Left kidney (tissue), 2 donors: ENCODE measurements around the gene MRC2. TPM values are rescaled to one million over a fixed set of nuclear protein-coding genes. Genes with fewer than 3 reads are reported as not detected.

Source experiments
- DNase-seq: peaks from one replicate; pipeline ENCODE4 v3.0.0-alpha.2; 2013
- polyA plus RNA-seq: library from polyadenylated mRNA; unstranded; fragments of 120-200 nt; gene quantifications from one replicate; pipeline ENCODE4 v1.2.1, GENCODE V29; 2013; ENCODE audit not compliant: insufficient read length

The MRC2 gene
- polyA plus RNA-seq, 1 donor = 54.6 TPM

GRCh38 chr17:62701706-62702085 is 74.2 kb downstream of the MRC2 start:
- no peak for DNase-seq

DNA sequence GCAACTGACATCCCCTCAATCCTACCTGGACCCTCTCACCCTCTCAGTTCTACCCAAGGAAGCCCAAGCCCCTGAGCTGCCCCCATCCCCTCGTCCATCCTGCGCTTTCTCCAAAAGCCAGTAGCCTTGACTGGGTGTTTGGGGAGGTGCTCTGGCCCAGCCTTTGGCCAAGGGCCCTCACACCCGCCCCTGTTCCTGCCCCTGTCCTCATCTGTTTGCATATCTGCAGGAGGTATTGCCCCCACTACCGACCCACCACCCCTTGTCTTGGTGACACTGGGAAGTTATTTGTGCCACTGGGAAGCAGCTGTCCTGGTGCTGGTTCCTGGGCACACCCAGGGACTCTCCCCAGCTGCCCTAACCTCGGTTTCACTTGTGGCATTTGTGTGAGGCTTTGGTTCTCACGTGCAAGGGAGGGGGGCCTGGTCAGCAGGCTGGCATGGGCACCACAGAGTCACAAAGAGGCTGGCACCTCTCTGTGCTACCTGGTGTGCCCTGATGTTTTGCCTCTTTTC is 75.3 kb downstream of the MRC2 start:
- no peak for DNase-seq

GRCh38 chr17:62703261-62703775 is 75.8 kb downstream of the MRC2 start:
- DNase-seq = no peak

- no peak for DNase-seq
These were observed 76.4 kb downstream of the MRC2 start for GRCh38 chr17:62703776-62704380.

DNA sequence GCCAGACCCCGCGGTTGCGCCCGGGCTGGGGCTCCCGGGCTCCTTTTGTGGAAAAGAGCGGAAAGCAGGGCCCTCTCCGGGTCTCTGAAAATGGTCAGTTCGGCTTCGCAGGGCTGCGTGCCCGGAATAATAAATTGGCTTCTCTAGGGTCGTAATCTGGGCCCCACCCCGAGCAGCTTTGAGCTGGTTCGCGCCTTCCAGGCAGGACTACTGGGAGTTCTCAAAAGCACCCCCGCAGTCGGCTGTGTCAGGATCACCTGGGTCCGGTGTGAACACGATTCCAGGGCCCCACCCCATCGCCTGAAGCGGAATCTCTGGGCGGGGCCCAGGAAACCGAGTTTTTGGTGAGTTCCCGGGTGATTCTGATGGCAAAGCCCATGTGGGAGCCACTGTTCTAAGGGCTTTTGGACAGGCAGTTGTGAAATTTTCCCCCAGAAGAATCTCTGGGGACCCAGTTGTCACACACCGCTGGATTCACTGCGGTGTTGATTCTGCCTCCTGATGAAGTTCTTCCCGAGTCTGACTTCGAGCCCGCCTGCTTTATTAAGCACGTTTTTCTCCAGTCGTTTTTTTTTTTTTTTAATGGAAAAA is 77.0 kb downstream of the MRC2 start:
- no peak for DNase-seq

GRCh38 chr17:62705156-62705777 is 77.8 kb downstream of the MRC2 start:
- no peak for DNase-seq

- DNase-seq = no peak
These were observed 78.5 kb downstream of the MRC2 start for GRCh38 chr17:62705778-62706597.

DNA sequence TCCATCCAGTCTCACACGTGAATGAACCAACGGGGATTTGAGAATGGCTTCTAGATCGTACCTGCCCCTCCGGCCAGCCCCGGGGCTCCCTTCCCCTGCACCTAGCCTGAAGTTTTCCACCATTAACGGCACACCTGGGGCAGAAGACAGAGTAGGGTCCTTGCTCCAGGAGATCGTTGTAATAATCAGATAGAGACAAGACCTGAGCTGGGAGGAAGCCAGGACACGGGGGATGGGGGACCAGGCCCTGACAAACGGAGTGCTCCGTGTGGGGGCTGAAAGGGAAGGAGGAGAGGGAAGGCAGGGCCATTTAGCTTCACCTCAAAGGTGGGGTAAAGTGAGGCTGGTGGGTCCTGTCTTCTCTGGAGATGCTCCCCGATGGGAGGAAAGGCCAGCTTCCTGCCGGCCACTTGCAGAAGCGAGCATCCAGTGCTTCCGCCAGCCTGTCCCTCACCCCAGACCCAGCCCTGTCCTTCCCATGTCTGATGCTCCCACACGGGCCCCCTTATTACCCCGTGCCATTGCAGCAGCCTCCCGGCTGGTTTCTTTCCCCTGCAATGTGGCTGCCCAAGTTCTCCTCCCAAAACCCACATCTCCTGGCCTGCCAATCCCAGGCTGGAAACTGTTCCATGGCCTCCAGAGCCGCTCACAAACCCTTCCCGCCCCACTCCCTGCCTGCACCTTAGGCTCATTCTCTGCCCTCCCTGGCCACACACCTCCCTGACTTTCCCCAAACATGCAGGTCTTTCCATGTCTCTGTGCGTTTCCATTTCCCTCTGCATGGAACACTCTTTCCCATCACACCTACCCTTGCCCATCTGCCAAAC is 79.3 kb downstream of the MRC2 start:
- no peak for DNase-seq

- no peak for DNase-seq
These were observed 79.9 kb downstream of the MRC2 start for GRCh38 chr17:62707425-62707739.

- no peak for DNase-seq
These were observed 81.1 kb downstream of the MRC2 start for GRCh38 chr17:62708587-62708986.

GRCh38 chr17:62712171-62712581 is 84.7 kb downstream of the MRC2 start:
- DNase-seq = no peak

GRCh38 chr17:62713086-62713881 is 85.8 kb downstream of the MRC2 start:
- peak; percentile 78 for DNase-seq

- DNase-seq = no peak
These were observed 86.7 kb downstream of the MRC2 start for GRCh38 chr17:62714016-62714777.

DNA sequence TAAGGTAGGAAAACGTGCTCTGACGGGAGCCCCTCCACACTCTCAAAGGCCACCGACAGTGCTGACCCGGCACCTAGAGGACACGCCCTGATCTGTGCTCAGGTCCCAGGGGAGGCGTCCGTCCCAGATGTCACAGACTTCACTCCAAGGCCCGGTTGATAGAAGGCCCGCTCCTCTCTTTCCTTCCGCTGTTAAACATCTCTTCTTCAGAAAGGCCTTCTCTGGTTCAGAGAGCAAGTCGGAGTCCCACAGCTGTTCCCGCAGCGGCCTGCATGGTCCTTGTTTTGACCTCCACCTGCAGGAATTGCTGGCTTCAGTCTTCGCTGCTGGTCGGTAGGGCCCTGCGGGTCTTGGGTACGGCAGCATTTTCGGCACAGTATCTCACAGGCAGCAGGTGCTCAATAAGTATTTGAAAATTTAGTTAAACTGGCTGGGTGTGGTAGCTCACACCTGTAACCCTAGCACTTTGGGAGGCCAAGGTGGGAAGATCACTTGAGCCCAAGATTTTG is 88.5 kb downstream of the MRC2 start:
- no peak for DNase-seq

DNA sequence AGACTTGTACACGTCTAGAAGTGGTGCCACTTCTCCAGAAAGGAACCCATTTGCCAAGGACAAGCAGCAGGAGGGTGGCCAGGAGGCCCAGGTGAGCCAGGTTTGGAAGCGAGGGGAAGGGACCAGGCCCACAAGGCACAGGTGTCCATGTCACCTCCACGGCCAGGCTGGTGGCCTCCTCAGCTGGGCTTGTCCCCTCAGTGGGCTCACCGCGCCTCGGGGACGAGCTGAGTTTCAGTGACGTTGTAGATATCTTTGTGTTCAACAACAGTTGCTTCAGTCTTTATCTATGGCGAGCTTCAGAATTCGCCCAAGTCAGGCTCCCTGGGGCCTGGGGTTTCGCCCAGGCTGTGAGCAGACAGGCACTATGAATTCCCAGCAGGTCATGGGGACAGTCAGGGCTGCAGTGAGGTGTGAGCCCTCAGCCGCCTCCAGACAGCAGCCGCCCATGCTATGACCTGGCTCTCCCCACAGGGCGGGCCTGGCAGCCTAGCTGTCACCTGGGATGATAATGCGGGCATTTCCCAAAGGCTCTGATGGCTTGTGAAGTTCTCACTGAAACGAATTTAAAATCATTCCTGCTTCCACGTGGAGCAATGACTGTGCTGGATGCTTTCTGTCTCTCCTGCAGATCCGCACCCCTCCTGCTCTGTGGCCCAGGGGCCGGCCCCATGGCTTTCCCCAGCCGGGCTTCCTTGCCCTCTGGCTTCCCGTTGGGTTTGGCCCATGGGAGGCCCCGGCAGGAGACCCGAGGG is 89.5 kb downstream of the MRC2 start:
- DNase-seq = no peak

DNA sequence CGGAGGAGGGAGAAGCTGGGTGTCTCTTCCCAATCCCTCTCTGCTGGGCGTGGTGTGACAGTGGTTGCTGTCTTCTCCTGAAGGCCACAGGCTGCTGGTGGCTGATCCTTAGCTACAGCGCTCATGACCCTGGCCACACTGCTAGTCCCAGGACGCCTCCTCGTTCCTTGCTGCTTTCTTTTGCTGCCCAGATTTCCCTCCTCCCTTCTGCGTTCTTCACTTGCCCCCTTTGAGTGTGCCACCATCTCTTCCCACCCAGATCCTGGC is 90.1 kb downstream of the MRC2 start:
- DNase-seq = no peak

DNA sequence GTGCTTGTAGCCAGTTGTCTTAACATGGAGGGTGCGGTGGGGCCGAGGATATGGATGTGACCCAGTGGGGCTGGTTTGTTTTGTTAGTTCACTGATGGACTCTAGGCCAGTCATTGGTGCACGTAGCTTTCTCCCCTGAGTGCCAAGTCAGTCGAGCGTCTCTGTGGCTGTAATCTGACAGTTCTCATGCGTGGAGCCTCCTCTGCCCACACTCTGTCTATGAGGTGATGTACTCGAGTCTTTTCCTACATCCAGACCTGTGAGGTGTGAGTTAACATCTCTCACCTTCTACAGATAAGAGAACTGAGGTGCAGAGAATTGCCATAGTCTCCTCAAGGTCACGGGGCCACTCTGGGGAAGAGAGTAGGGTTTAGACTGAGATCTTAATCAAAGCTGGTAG is 90.4 kb downstream of the MRC2 start:
- no peak for DNase-seq

DNA sequence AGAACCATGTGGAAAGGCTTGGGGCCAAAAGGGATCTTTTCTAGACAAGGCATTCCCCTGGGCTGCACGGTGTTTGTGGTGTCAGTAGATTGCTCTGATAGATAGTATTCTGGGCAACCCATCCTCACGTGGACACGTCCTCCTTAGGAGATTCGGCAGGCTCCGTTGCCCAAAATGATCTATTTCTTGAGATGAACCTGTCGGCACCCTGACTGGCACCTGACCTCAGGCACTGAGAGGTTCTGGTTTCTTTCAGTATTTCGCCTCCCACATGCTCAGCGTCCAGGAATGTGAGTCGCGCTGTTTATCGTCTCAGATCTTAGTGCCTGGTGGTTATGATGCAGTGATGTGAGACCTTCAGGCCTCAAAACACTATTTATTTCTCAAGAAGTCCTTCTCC is 91.0 kb downstream of the MRC2 start:
- DNase-seq = no peak

DNA sequence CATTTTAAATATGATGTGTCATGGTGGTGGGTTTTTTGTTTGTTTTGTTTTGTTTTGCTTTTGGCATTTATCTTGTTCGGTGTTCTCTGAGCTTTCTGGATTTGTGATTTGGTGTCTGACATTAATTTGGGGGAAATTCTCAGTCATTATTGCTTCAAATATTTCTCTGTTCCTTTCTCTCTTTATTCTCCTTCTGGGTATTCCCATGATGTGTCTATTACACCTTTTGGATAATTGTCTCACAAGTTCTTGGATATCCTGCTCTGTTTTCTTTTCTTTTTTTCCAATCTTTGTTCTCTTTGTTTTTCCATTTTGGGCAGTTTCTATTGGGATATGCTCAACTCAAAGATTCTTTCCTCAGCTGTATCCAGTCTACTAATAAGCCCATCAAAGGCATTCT is 92.1 kb downstream of the MRC2 start:
- no peak for DNase-seq
